Astrocyte of the spinal cord (primary cell): ENCODE data around the gene NT5M.

Experiments used
- DNase-seq: peaks from one replicate; pipeline ENCODE4 v3.0.0; 2011; ENCODE audit warnings: low read depth, low spot score
- H3K4me3 ChIP-seq: 2 replicates; pipeline ENCODE4 v1.5.1; 2011; ENCODE audit warnings: low read depth, mild to moderate bottlenecking, low read length, moderate library complexity
- CTCF ChIP-seq: IDR thresholded peaks from 2 replicates; pipeline ENCODE4 v1.5.1; 2012; ENCODE audit warnings: low read depth, mild to moderate bottlenecking, low read length, inconsistent platforms
- in situ Hi-C: cut with HindIII; loops from 2 replicates; pipeline ENCODE4 v1.10.0; 2017; ENCODE audit warnings: low sequenced_read_pairs

Gene NT5M

GRCh38 chr17:17322516-17323510 lies 19.6 kb downstream of the NT5M start:
- no peak overlapping the region for H3K4me3 ChIP-seq
- in situ Hi-C loops, result no loop called here
- no peak for TF ChIP-seq CTCF
- DNase-seq, result no peak

GRCh38 chr17:17324616-17325015 lies 21.4 kb downstream of the NT5M start:
- in situ Hi-C loops, result no loop called here
- no peak for DNase-seq

GRCh38 chr17:17325228-17325627 lies 22.1 kb downstream of the NT5M start:
- no peak for TF ChIP-seq CTCF
- in situ Hi-C loops, result no loop called here
- DNase-seq, result no peak
- H3K4me3 ChIP-seq, result no peak overlapping the region

More at GRCh38 chr17:17324616-17325015, 21.4 kb downstream of the NT5M start:
- no peak overlapping the region for H3K4me3 ChIP-seq
- TF ChIP-seq CTCF, result no peak

GRCh38 chr17:17325816-17326215 lies 22.6 kb downstream of the NT5M start:
- TF ChIP-seq CTCF, result no peak
- in situ Hi-C loops, result no loop called here
- DNase-seq, result no peak
- no peak overlapping the region for H3K4me3 ChIP-seq

GRCh38 chr17:17326275-17326875 lies 23.2 kb downstream of the NT5M start:
- in situ Hi-C loops, result no loop called here
- DNase-seq, result no peak
- no peak overlapping the region for H3K4me3 ChIP-seq
- no peak for TF ChIP-seq CTCF

GRCh38 chr17:17328251-17328650 lies 25.1 kb downstream of the NT5M start:
- H3K4me3 ChIP-seq, result no peak overlapping the region
- in situ Hi-C loops, result no loop called here
- DNase-seq, result no peak
- TF ChIP-seq CTCF, result no peak
